Stimulated activated CD8-positive, alpha-beta memory T cell treated with anti-CD3 and anti-CD28 coated beads, Interleukin-4, amount 100 ng/mL, for 4 hours (primary cell): ENCODE data around the gene ANKS6.

Experiments
- DNase-seq, 2 donors: peaks; one replicate each; pipeline ENCODE4 v3.0.0-alpha.2; 2020; ENCODE audit warnings: low read depth in 2 of 2, low spot score in 1 of 2

The ANKS6 gene

GRCh38 chr9:98796364-98797101 is at the start of gene ANKS6:
Gene ANKS6, minus strand, starts transcription at chr9:98796555. Its CDS starts 64 bp downstream, at chr9:98796491.
- peak; percentile 60 for DNase-seq

GRCh38 chr9:98846081-98846480 is 49.7 kb upstream of the ANKS6 start:
- DNase-seq = no peak

GRCh38 chr9:98842510-98842909 is 46.2 kb upstream of the ANKS6 start:
- DNase-seq = no peak

GRCh38 chr9:98839724-98840123 is 43.4 kb upstream of the ANKS6 start:
- no peak for DNase-seq

- no peak for DNase-seq
These were observed 42.7 kb upstream of the ANKS6 start for GRCh38 chr9:98838868-98839565.

- no peak for DNase-seq
These were observed 42.0 kb upstream of the ANKS6 start for GRCh38 chr9:98838155-98838867.

GRCh38 chr9:98837516-98837915 is 41.2 kb upstream of the ANKS6 start:
- no peak for DNase-seq

- DNase-seq = no peak
These were observed 39.9 kb upstream of the ANKS6 start for GRCh38 chr9:98836206-98836605.

GRCh38 chr9:98834386-98834785 is 38.0 kb upstream of the ANKS6 start:
- no peak for DNase-seq

GRCh38 chr9:98833090-98833956 is 37.0 kb upstream of the ANKS6 start:
- DNase-seq = no peak

GRCh38 chr9:98832768-98833089 is 36.4 kb upstream of the ANKS6 start:
- no peak for DNase-seq

GRCh38 chr9:98831696-98832095 is 35.3 kb upstream of the ANKS6 start:
- no peak for DNase-seq

- DNase-seq = no peak
These were observed 34.2 kb upstream of the ANKS6 start for GRCh38 chr9:98830554-98830953.

GRCh38 chr9:98829766-98830165 is 33.4 kb upstream of the ANKS6 start:
- DNase-seq = no peak

GRCh38 chr9:98826716-98827115 is 30.4 kb upstream of the ANKS6 start:
- DNase-seq = no peak

GRCh38 chr9:98825414-98825813 is 29.1 kb upstream of the ANKS6 start:
- no peak for DNase-seq

- DNase-seq = no peak
These were observed 27.4 kb upstream of the ANKS6 start for GRCh38 chr9:98823666-98824334.

GRCh38 chr9:98822661-98823060 is 26.3 kb upstream of the ANKS6 start:
- DNase-seq = no peak

GRCh38 chr9:98821831-98822230 is 25.5 kb upstream of the ANKS6 start:
- no peak for DNase-seq

- no peak for DNase-seq
These were observed 22.9 kb upstream of the ANKS6 start for GRCh38 chr9:98819231-98819630.

GRCh38 chr9:98818764-98819163 is 22.4 kb upstream of the ANKS6 start:
- no peak for DNase-seq
